SK-N-MC (cell line): Measurements from ENCODE around the gene PTPN6.

ENCODE experiments used
- EZH2 ChIP-seq: fragments of 200-600 bp; sonication (generic); IDR thresholded peaks from one replicate; pipeline ENCODE4 v1.6.1; 2017; ENCODE audit warnings: antibody characterized with exemption
- POLR2AphosphoS5 ChIP-seq: IDR thresholded peaks from 2 replicates; pipeline ENCODE4 v1.6.1; 2012; ENCODE audit warnings: mild to moderate bottlenecking, low read depth, low read length, borderline replicate concordance

DNA sequence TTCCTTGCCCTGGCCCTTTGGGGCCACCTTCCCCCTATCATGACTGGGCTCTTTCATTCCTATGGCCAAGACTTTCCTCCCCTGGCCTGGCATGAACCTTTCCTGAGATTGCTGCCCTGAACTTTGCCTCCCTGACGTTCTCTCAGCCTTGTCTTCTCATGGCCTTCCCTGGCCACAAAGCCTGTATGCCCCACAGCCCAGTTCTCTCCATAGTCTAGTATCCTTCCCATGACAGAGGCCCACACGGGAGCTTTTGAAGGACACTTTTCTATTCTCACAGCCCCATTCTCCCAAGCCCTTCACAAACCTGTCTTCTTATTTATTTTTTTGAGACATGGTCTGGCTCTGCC is 12.0 kb upstream of the PTPN6 start:
- TF ChIP-seq POLR2AphosphoS5: no peak
- TF ChIP-seq EZH2: no peak
